AG20443 (cell line): ENCODE measurements around the gene PRKN.

Experiments
- DNase-seq: peaks from one replicate; pipeline ENCODE4 v3.0.0; 2012; ENCODE audit warnings: low spot score, mixed read lengths

The PRKN gene

GRCh38 chr6:162373868-162374267 lies 353.7 kb downstream of the PRKN start:
- DNase-seq, result no peak

GRCh38 chr6:162373192-162373591 lies 354.4 kb downstream of the PRKN start:
- no peak for DNase-seq

GRCh38 chr6:162372106-162372505 lies 355.5 kb downstream of the PRKN start:
- no peak for DNase-seq

- DNase-seq, result no peak
These were observed 356.4 kb downstream of the PRKN start for GRCh38 chr6:162371121-162371520.

GRCh38 chr6:162369091-162369490 lies 358.5 kb downstream of the PRKN start:
- DNase-seq, result no peak

GRCh38 chr6:162364488-162364887 lies 363.1 kb downstream of the PRKN start:
- DNase-seq, result no peak

- no peak for DNase-seq
These were observed 363.8 kb downstream of the PRKN start for GRCh38 chr6:162363757-162364156.

- no peak for DNase-seq
These were observed 366.5 kb downstream of the PRKN start for GRCh38 chr6:162360901-162361567.

- DNase-seq, result no peak
These were observed 368.9 kb downstream of the PRKN start for GRCh38 chr6:162358625-162359024.

GRCh38 chr6:162345051-162345511 lies 382.5 kb downstream of the PRKN start:
- peak; percentile 20 for DNase-seq

- no peak for DNase-seq
These were observed 382.9 kb downstream of the PRKN start for GRCh38 chr6:162344646-162345010.

- peak; percentile 38 for DNase-seq
These were observed 383.5 kb downstream of the PRKN start for GRCh38 chr6:162343936-162344645.

GRCh38 chr6:162343198-162343935 lies 384.2 kb downstream of the PRKN start:
- no peak for DNase-seq

GRCh38 chr6:162337412-162337811 lies 390.2 kb downstream of the PRKN start:
- no peak for DNase-seq

GRCh38 chr6:162336359-162336758 lies 391.2 kb downstream of the PRKN start:
- DNase-seq, result no peak

- no peak for DNase-seq
These were observed 395.2 kb downstream of the PRKN start for GRCh38 chr6:162332365-162332764.

GRCh38 chr6:162331911-162332310 lies 395.7 kb downstream of the PRKN start:
- DNase-seq, result no peak

GRCh38 chr6:162325826-162326225 lies 401.7 kb downstream of the PRKN start:
- DNase-seq, result no peak

- no peak for DNase-seq
These were observed 402.5 kb downstream of the PRKN start for GRCh38 chr6:162325051-162325450.

- DNase-seq, result no peak
These were observed 412.3 kb downstream of the PRKN start for GRCh38 chr6:162315291-162315690.

GRCh38 chr6:162313922-162314660 lies 413.5 kb downstream of the PRKN start:
- no peak for DNase-seq

- DNase-seq, result no peak
These were observed 419.7 kb downstream of the PRKN start for GRCh38 chr6:162307865-162308264.
